ENCODE results near the gene SPATA9.

SPATA9 gene

GRCh38 chr5:95689680-95690079, 6.9 kb upstream of the SPATA9 start:
- H3K27me3 Mint-ChIP-seq: peaks cover 3% of the 10 kb centered on the region

GRCh38 chr5:95686651-95687050, 3.9 kb upstream of the SPATA9 start:
- H3K36me3 Mint-ChIP-seq (ENCODE audit: insufficient read depth): no peaks in the 10 kb centered on the region
- H3K27me3 Mint-ChIP-seq: peaks cover 20% of the 10 kb centered on the region
- H3K27ac Mint-ChIP-seq (ENCODE audit: low read depth): no peak overlapping the region
- H3K4me1 Mint-ChIP-seq: no peaks in the 10 kb centered on the region
- H3K4me3 Mint-ChIP-seq: no peak overlapping the region
- no peaks in the 10 kb centered on the region for H3K9me3 Mint-ChIP-seq
- no peak for ATAC-seq (replicated peaks; ENCODE audit: extremely low read depth, poor library complexity, severe bottlenecking)
- no peak for DNase-seq (ENCODE audit: low spot score in 2 of 2)

More at GRCh38 chr5:95689680-95690079, 6.9 kb upstream of the SPATA9 start:
- Mint-ChIP-seq H3K9me3 (no peaks in the 10 kb centered on the region), H3K4me3 (no peak overlapping the region), H3K4me1 (no peaks in the 10 kb centered on the region), H3K27ac (ENCODE audit: low read depth) (no peak overlapping the region), H3K36me3 (ENCODE audit: insufficient read depth) (no peaks in the 10 kb centered on the region)
- no peak for ATAC-seq (replicated peaks; ENCODE audit: extremely low read depth, poor library complexity, severe bottlenecking)
- no peak for DNase-seq (ENCODE audit: low spot score in 2 of 2)

GRCh38 chr5:95684361-95684760, 1.6 kb upstream of the SPATA9 start:
- Mint-ChIP-seq H3K9me3 (no peaks in the 10 kb centered on the region), H3K27ac (ENCODE audit: low read depth) (no peak overlapping the region), H3K27me3 (peaks cover 30% of the 10 kb centered on the region), H3K36me3 (ENCODE audit: insufficient read depth) (no peaks in the 10 kb centered on the region), H3K4me3 (no peak overlapping the region), H3K4me1 (no peaks in the 10 kb centered on the region)
- ATAC-seq (replicated peaks; ENCODE audit: extremely low read depth, poor library complexity, severe bottlenecking) (no peak), DNase-seq (ENCODE audit: low spot score in 2 of 2) (no peak)

GRCh38 chr5:95673081-95673480, 9.7 kb downstream of the SPATA9 start:
- H3K36me3 Mint-ChIP-seq (ENCODE audit: insufficient read depth): no peaks in the 10 kb centered on the region
- DNase-seq (ENCODE audit: low spot score in 2 of 2) (no peak), ATAC-seq (replicated peaks; ENCODE audit: extremely low read depth, poor library complexity, severe bottlenecking) (no peak)
- H3K9me3 Mint-ChIP-seq: no peaks in the 10 kb centered on the region
- no peak overlapping the region for H3K4me3 Mint-ChIP-seq
- H3K27ac Mint-ChIP-seq (ENCODE audit: low read depth): no peak overlapping the region
- H3K27me3 Mint-ChIP-seq: peaks cover 14% of the 10 kb centered on the region
- H3K4me1 Mint-ChIP-seq: no peaks in the 10 kb centered on the region

GRCh38 chr5:95672641-95673040, 10.2 kb downstream of the SPATA9 start:
- no peak overlapping the region for H3K4me3 Mint-ChIP-seq
- no peaks in the 10 kb centered on the region for H3K4me1 Mint-ChIP-seq
- no peak overlapping the region for H3K27ac Mint-ChIP-seq (ENCODE audit: low read depth)
- H3K9me3 Mint-ChIP-seq: no peaks in the 10 kb centered on the region
- DNase-seq (ENCODE audit: low spot score in 2 of 2) (no peak), ATAC-seq (replicated peaks; ENCODE audit: extremely low read depth, poor library complexity, severe bottlenecking) (no peak)
- H3K27me3 Mint-ChIP-seq: peaks cover 14% of the 10 kb centered on the region
- no peaks in the 10 kb centered on the region for H3K36me3 Mint-ChIP-seq (ENCODE audit: insufficient read depth)

GRCh38 chr5:95671826-95672225, 11.0 kb downstream of the SPATA9 start:
- no peak for ATAC-seq (replicated peaks; ENCODE audit: extremely low read depth, poor library complexity, severe bottlenecking)
- Mint-ChIP-seq H3K27ac (ENCODE audit: low read depth) (no peak overlapping the region), H3K9me3 (no peaks in the 10 kb centered on the region), H3K4me1 (no peaks in the 10 kb centered on the region), H3K4me3 (no peak overlapping the region), H3K36me3 (ENCODE audit: insufficient read depth) (no peaks in the 10 kb centered on the region), H3K27me3 (peaks cover 8% of the 10 kb centered on the region)
- no peak for DNase-seq (ENCODE audit: low spot score in 2 of 2)

- no peak for DNase-seq (ENCODE audit: low spot score in 2 of 2)
- H3K36me3 Mint-ChIP-seq (ENCODE audit: insufficient read depth): no peaks in the 10 kb centered on the region
- ATAC-seq (replicated peaks; ENCODE audit: extremely low read depth, poor library complexity, severe bottlenecking): no peak
- H3K27ac Mint-ChIP-seq (ENCODE audit: low read depth): no peak overlapping the region
- H3K4me3 Mint-ChIP-seq: no peak overlapping the region
- no peaks in the 10 kb centered on the region for H3K9me3 Mint-ChIP-seq
- no peaks in the 10 kb centered on the region for H3K27me3 Mint-ChIP-seq
- no peaks in the 10 kb centered on the region for H3K4me1 Mint-ChIP-seq
These were observed 12.2 kb downstream of the SPATA9 start for GRCh38 chr5:95670568-95670967.

- Mint-ChIP-seq H3K36me3 (ENCODE audit: insufficient read depth) (no peaks in the 10 kb centered on the region), H3K4me1 (no peaks in the 10 kb centered on the region), H3K9me3 (no peaks in the 10 kb centered on the region), H3K27me3 (no peaks in the 10 kb centered on the region), H3K4me3 (no peak overlapping the region), H3K27ac (ENCODE audit: low read depth) (no peak overlapping the region)
- ATAC-seq (replicated peaks; ENCODE audit: extremely low read depth, poor library complexity, severe bottlenecking) (no peak), DNase-seq (ENCODE audit: low spot score in 2 of 2) (no peak)
These were observed 12.8 kb downstream of the SPATA9 start for GRCh38 chr5:95669985-95670384.

GRCh38 chr5:95669540-95669939, 13.3 kb downstream of the SPATA9 start:
- Mint-ChIP-seq H3K27ac (ENCODE audit: low read depth) (no peak overlapping the region), H3K27me3 (no peaks in the 10 kb centered on the region), H3K4me1 (no peaks in the 10 kb centered on the region), H3K4me3 (no peak overlapping the region), H3K9me3 (no peaks in the 10 kb centered on the region), H3K36me3 (ENCODE audit: insufficient read depth) (no peaks in the 10 kb centered on the region)
- DNase-seq (ENCODE audit: low spot score in 2 of 2) (no peak), ATAC-seq (replicated peaks; ENCODE audit: extremely low read depth, poor library complexity, severe bottlenecking) (no peak)

GRCh38 chr5:95668728-95669127, 14.1 kb downstream of the SPATA9 start:
- DNase-seq (ENCODE audit: low spot score in 2 of 2) (no peak), ATAC-seq (replicated peaks; ENCODE audit: extremely low read depth, poor library complexity, severe bottlenecking) (no peak)
- H3K4me1 Mint-ChIP-seq: no peaks in the 10 kb centered on the region
- H3K27ac Mint-ChIP-seq (ENCODE audit: low read depth): no peak overlapping the region
- H3K36me3 Mint-ChIP-seq (ENCODE audit: insufficient read depth): no peaks in the 10 kb centered on the region
- H3K9me3 Mint-ChIP-seq: no peaks in the 10 kb centered on the region
- H3K4me3 Mint-ChIP-seq: no peak overlapping the region
- H3K27me3 Mint-ChIP-seq: no peaks in the 10 kb centered on the region

- Mint-ChIP-seq H3K36me3 (ENCODE audit: insufficient read depth) (no peaks in the 10 kb centered on the region), H3K4me3 (no peak overlapping the region)
- DNase-seq (ENCODE audit: low spot score in 2 of 2): no peak
These were observed 14.6 kb downstream of the SPATA9 start for GRCh38 chr5:95668216-95668615.

GRCh38 chr5:95667678-95668077, 15.1 kb downstream of the SPATA9 start:
- H3K27ac Mint-ChIP-seq (ENCODE audit: low read depth): no peak overlapping the region
- no peak overlapping the region for H3K4me3 Mint-ChIP-seq
- H3K9me3 Mint-ChIP-seq: no peaks in the 10 kb centered on the region
- no peaks in the 10 kb centered on the region for H3K27me3 Mint-ChIP-seq
- no peaks in the 10 kb centered on the region for H3K4me1 Mint-ChIP-seq
- ATAC-seq (replicated peaks; ENCODE audit: extremely low read depth, poor library complexity, severe bottlenecking) (no peak), DNase-seq (ENCODE audit: low spot score in 2 of 2) (no peak)
- H3K36me3 Mint-ChIP-seq (ENCODE audit: insufficient read depth): no peaks in the 10 kb centered on the region

More at GRCh38 chr5:95668216-95668615, 14.6 kb downstream of the SPATA9 start:
- H3K9me3 Mint-ChIP-seq: no peaks in the 10 kb centered on the region
- H3K27me3 Mint-ChIP-seq: no peaks in the 10 kb centered on the region
- H3K27ac Mint-ChIP-seq (ENCODE audit: low read depth): no peak overlapping the region
- no peaks in the 10 kb centered on the region for H3K4me1 Mint-ChIP-seq
- ATAC-seq (replicated peaks; ENCODE audit: extremely low read depth, poor library complexity, severe bottlenecking): no peak

GRCh38 chr5:95667061-95667618, 15.7 kb downstream of the SPATA9 start:
- no peak overlapping the region for H3K4me3 Mint-ChIP-seq
- DNase-seq (ENCODE audit: low spot score in 2 of 2): no peak
- no peaks in the 10 kb centered on the region for H3K36me3 Mint-ChIP-seq (ENCODE audit: insufficient read depth)
- no peak for ATAC-seq (replicated peaks; ENCODE audit: extremely low read depth, poor library complexity, severe bottlenecking)
- H3K9me3 Mint-ChIP-seq: no peaks in the 10 kb centered on the region
- H3K27me3 Mint-ChIP-seq: no peaks in the 10 kb centered on the region
- H3K4me1 Mint-ChIP-seq: no peaks in the 10 kb centered on the region
- no peak overlapping the region for H3K27ac Mint-ChIP-seq (ENCODE audit: low read depth)
